Ishikawa (cell line): ENCODE measurements around the gene CORIN.

ENCODE experiments used
- CEBPB ChIP-seq: IDR thresholded peaks from 2 replicates; pipeline ENCODE4 v1.6.1; 2012
- CREB1 ChIP-seq: IDR thresholded peaks from 2 replicates; pipeline ENCODE4 v1.6.1; 2012; ENCODE audit warnings: low read depth
- EGR1 ChIP-seq: IDR thresholded peaks from 2 replicates; pipeline ENCODE4 v1.6.1; 2012
- EP300 ChIP-seq: IDR thresholded peaks from 2 replicates; pipeline ENCODE4 v1.6.1; 2012; ENCODE audit warnings: borderline replicate concordance
- FOXM1 ChIP-seq: IDR thresholded peaks from 2 replicates; pipeline ENCODE4 v1.6.1; 2012; ENCODE audit warnings: low read depth, borderline replicate concordance
- MAX ChIP-seq: IDR thresholded peaks from 2 replicates; pipeline ENCODE4 v1.6.1; 2012
- NFIC ChIP-seq: IDR thresholded peaks from 2 replicates; pipeline ENCODE4 v1.6.1; 2012
- RAD21 ChIP-seq: IDR thresholded peaks from 2 replicates; pipeline ENCODE4 v1.6.1; 2012; ENCODE audit warnings: low read depth
- REST ChIP-seq: IDR thresholded peaks from 2 replicates; pipeline ENCODE4 v1.6.1; 2012; ENCODE audit warnings: low read depth, mild to moderate bottlenecking
- TAF1 ChIP-seq: IDR thresholded peaks from 2 replicates; pipeline ENCODE4 v1.6.1; 2012; ENCODE audit warnings: low read depth, mild to moderate bottlenecking
- TCF12 ChIP-seq: IDR thresholded peaks from 2 replicates; pipeline ENCODE4 v1.6.1; 2012; ENCODE audit warnings: low read depth
- TEAD4 ChIP-seq: IDR thresholded peaks from 2 replicates; pipeline ENCODE4 v1.6.1; 2012
- USF1 ChIP-seq: IDR thresholded peaks from 2 replicates; pipeline ENCODE4 v1.6.1; 2012
- YY1 ChIP-seq: IDR thresholded peaks from 2 replicates; pipeline ENCODE4 v1.6.1; 2012; ENCODE audit warnings: low read depth
- ZBTB7A ChIP-seq: IDR thresholded peaks from 2 replicates; pipeline ENCODE4 v1.6.1; 2012; ENCODE audit warnings: low read depth

CORIN gene

GRCh38 chr4:47719576-47719975, 118.3 kb downstream of the CORIN start:
- TF ChIP-seq CEBPB (no peak), NFIC (no peak), ZBTB7A (no peak), EP300 (no peak), FOXM1 (no peak), TAF1 (no peak), EGR1 (no peak), RAD21 (no peak), USF1 (no peak), TCF12 (no peak), CREB1 (no peak), TEAD4 (no peak), REST (no peak), MAX (no peak), YY1 (no peak)

- TF ChIP-seq EGR1 (no peak), NFIC (no peak), EP300 (no peak), RAD21 (no peak), CEBPB (no peak), REST (no peak), TAF1 (no peak), YY1 (no peak), ZBTB7A (no peak), FOXM1 (no peak), USF1 (no peak), TCF12 (no peak), MAX (no peak), CREB1 (no peak), TEAD4 (no peak)
These were observed 119.2 kb downstream of the CORIN start for GRCh38 chr4:47718696-47719095.

GRCh38 chr4:47717188-47717587, 120.7 kb downstream of the CORIN start:
- TF ChIP-seq RAD21, result no peak
- TF ChIP-seq TCF12, result no peak
- TF ChIP-seq FOXM1, result no peak
- TF ChIP-seq NFIC, result no peak
- TF ChIP-seq ZBTB7A, result no peak
- no peak for TF ChIP-seq EGR1
- no peak for TF ChIP-seq REST
- no peak for TF ChIP-seq USF1
- no peak for TF ChIP-seq TAF1
- no peak for TF ChIP-seq TEAD4
- no peak for TF ChIP-seq MAX
- TF ChIP-seq EP300, result no peak
